HG03457 (cell line): ENCODE measurements around the gene TMEM267.
"Not testable (repeated sequence)": the region's sequence is repeated elsewhere in the genome, so short reads cannot be mapped to it uniquely, and the experiment has no call there.

ENCODE experiments used
- ATAC-seq: cut with Tn5 transposase; IDR thresholded peaks from one replicate; pipeline ENCODE4 v1.9.1; 2021; ENCODE audit warnings: moderate number of reproducible peaks; ENCODE audit not compliant: unreplicated experiment

The TMEM267 gene

DNA sequence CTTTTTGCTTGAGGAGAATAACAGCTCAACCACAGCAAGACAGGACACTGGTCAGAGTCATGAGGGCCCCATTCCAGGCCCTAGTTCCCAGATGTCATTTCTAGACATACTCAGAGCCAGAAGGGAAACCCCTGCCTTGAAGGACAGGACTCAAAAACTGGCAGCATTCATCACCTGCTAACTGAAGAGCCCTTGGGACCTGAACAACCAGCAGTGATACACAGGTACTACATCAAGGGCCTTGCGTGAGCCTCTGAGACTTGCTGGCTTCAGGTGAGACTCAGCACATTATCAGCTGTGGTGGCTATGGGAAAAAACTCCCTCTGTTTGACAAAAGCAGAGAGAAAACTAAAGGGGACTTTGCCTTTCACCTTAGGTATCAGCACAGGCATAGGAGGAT lies 22.6 kb downstream of the TMEM267 start:
- no peak for ATAC-seq

DNA sequence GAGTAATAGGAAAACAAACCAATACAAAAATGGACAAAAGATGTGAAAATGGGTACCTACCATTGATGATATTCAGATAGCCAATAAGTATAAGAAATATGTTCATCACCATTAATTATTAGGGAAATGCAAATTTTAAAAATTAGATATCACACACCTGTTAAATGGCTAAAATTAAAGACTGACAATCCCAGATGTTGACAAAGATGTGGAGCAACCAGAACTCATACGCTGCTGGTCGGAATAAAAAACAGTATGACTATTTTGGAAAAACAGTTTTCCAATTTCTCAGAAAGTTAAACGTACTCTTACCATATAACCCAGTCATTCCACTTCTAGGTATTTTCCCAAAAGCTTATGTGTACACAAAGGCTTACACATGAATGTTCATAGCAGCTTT lies 27.1 kb downstream of the TMEM267 start:
- ATAC-seq: no peak

DNA sequence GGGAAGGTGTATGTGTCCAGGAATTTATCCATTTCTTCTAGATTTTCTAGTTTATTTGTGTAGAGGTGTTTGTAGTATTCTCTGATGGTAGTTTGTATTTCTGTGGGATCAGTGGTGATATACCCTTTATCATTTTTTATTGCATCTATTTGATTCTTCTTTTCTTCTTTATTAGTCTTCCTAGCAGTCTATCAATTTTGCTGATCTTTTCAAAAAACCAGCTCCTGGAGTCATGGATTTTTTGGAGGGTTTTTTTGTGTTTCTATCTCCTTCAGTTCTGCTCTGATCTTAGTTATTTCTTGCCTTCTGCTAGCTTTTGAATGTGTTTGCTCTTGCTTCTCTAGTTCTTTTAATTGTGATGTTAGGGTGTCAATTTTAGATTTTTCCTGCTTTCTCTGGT lies 42.1 kb downstream of the TMEM267 start:
- not testable (repeated sequence) for ATAC-seq

DNA sequence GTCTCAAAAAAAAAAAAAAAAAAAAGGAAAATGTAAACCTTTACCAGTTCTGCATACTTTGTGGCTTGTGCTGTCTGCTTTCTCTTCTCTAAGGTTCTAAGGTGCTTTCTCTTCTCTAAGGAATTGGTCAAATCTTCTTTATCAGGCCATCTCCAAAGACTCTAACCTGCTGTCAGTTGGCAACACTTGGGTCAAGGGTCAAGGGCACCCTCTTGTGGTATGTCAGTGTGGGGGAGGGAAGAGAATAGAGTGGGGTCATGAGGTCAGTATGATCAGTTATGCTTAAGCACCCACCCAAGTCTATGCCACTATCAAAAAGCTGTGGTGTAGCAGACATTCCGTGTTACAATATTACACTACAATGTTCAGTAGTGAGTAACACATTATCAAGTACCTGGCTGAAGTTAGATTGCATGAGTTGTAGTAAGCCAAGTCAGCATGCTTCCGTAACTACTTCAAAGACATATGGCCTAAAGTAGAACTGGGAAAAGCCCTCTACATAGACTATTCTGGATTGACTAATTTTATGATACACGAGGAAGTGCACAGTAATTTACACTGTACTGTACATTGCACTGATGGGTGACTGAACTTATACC lies 46.5 kb downstream of the TMEM267 start:
- ATAC-seq: no peak

DNA sequence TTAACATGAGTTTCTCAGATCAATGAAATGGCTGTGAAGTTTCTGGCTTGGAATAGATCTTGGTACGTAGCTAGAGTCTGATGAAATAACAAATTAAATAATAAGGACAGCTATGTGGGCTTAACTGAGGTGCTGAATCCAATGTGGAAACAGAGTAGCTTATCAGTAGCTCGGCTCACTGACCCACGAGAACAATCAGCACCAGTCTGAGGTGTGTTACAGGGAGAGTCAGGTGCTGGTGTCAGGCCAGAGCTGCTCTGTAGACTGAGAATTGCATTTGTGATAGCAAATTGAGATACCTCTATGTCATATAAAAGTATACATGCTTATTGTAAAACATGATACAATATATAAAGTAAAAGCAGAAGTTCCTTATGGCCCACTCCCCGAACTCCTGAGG lies 50.3 kb downstream of the TMEM267 start:
- ATAC-seq: no peak

DNA sequence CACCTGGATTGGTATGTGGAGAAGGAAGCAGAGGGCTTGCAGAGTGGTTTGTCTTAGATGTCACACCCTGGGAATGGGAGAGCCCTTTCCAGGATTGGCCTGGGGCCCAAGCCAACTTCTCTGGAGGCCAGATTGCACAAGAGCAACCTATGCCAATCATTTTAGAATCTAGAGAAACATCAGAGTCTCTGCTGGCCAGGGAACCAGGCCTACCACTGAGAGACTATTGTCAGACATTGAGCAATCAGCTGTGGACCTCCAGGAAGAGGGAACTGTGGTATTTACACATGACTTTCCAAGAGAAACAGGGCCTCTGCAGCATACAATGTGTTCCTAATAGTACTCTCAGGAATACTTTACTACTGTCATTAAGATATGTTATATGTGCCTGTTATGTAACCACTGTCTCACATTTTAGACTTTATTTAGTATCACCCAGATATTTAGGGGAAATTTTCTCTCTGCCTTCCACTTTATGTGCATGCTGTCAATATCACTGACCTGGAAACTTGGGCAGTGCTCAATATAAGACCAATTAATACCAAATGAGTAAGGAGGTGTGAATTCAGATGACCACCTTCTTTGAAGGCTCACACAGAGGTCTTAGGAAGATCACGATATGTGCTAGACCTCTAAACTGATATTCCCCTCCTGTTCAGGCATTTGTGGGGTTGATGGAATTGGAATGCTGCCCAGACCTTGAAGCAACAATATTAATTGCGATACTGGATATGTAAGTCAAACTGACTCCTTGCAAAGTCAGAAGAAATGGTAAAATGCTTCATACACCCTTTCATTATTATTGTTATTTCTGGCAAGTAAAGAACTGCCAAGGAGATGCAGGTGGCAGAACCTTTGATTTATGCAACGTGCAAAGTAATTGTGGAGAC lies 50.9 kb downstream of the TMEM267 start:
- ATAC-seq: no peak

DNA sequence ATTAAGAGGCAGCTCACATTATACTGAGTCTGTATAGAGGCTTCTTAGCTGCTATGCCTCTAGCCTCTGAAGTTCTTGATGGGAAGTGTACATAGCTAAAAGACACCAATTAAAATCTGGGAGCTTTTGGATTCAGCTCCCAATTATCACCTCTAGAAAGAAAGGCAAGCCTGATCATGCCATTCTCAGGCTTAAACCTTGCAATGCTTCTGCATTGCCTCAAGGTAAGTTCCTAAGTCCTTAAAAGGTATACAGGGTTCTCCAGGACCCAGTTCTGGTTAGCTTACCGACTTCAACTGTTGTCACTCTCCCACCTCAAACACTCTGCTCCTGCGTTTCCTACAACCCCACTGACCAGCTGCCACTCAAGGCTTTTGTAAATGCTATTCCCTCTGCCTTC lies 54.0 kb downstream of the TMEM267 start:
- ATAC-seq: no peak

DNA sequence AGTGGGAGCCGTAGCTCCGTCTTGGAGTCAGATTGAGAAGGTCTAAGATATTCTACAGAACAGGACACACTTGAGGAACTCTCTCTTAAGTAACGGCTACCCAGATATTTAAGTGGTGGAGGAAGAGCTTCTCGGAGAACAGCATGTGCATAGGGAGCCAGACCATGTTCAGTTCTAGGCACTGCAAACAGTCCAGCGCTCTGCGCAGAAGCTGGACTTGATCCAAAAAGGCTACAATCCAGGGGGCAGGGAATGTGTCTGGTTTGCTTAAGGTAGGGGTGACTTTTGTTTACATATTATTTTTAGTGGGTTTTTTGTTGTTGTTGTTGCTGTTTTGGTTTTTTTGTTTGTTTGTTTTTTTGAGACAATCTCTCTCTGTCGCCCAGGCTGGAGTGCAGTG lies 54.6 kb downstream of the TMEM267 start:
- ATAC-seq: no peak

DNA sequence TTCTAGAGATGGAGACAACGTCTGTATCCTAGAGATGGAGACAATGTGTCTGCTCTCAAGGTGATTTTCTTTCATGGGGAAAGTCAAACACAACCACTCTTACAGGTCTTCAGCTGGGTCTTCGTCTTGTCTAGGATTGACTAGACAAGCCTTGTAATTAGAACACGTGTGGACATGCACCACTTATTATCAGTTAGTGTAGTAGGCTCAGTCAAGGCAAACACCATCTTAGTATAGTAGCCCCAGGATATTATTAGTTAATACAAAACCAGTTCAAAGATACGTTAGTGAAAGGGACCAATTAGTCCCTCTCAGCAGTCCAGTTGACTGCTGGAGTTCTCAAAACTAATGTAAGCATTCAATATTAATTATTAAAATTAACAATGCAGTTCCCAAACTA lies 56.4 kb downstream of the TMEM267 start:
- no peak for ATAC-seq

DNA sequence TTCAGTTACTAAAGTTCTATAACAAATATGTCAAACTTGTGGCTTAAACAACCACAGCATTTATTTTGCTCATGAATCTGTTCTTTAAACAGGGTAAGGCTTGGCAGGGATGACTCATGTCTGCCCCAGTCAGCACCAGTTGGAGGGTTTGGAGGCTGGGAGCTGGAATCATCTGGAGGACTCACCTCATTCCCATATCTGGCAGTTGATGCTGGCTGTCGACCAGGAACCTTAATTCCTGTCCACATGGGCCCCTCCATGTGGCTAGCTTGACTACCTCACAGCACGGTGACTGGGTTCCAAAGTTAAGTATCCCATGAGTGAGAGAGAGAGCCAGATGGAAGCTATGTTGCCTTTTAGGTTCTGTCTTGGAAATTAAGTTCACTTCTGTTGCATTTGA lies 57.7 kb downstream of the TMEM267 start:
- no peak for ATAC-seq

DNA sequence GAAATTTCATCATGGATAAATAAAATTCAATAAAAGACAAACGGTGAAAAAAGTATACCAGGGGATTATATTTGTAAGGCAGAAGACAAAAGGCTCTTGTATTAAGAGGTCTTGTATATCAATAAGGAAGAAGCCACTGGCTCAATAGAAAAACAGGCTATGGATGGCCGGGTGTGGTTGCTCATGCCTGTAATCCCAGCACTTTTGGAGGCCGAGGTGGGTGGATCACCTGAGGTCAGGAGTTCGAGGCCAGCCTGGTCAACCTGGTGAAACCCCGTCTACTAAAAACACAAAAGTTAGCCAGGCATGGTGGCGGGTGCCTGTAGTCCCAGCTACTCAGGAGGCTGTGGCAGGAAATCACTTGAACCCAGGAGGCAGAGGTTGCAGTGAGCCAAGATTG lies 60.6 kb downstream of the TMEM267 start:
- not testable (repeated sequence) for ATAC-seq

DNA sequence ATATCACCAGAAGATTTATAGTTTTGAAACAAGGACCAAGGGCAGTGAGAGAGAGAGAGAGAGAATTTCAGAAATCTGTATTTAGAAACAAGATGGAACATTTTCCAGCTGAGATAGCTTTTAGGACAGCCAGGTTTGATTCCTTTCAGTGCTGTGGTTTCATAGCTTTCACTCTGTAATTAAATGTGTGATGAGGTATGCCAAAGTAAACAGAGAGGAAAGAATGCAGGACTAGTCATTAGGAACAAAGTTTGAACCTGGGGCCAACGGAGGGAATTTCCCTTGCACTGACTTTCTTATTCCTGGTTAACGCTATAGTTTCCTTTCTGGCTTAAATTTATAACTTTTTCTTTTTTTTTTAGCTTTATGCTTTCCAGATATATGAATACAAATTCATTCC lies 61.5 kb downstream of the TMEM267 start:
- ATAC-seq: no peak

DNA sequence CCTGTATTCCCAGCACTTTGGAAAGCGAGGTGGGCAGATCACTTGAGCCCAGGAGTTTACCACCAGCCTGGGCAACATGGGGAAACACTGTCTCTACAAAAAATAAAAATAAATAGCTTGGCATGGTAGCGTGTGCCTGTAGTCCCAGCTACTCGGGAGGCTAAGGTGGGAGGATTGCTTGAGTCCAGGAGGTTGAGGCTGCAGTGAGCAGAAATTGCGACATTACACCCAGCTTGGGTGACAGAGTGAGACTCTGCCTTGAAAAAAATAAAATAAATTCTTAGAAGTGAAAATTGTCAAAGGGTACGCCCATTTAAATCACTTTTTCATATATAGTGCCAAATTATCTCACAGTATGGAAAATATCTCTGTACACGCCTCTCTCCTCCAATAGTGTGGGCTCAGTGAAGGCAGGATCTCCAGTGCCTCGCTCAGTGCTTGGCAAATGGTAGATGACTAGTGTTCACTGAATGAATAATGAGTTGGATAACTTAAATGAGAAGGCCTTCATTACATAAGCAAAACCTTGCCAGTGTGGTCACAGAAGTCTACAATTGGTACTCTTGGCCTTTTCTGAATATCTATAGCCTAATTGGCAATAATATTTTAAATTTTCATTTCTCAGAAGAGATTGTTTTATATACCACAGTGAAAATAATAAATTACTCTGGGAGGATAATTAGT lies 62.1 kb downstream of the TMEM267 start:
- no peak for ATAC-seq

DNA sequence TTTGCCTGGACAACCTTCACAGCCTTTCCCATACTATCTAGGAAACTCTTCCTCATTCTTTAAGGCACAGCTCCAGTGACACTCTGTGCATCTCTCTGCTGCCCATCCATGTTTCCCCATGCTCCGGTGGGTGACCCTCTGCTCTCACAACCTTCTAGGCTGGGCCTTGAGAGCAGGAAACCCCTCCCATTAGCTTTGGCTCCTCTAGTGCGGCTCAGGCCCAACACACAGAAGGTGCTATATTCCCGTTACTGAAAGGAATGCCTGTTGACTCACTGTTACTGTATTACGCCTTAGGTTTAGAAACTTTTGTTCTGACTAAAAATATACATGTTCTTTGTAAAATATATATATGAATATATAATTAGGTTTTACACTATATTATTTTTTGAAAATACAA lies 63.4 kb downstream of the TMEM267 start:
- no peak for ATAC-seq

DNA sequence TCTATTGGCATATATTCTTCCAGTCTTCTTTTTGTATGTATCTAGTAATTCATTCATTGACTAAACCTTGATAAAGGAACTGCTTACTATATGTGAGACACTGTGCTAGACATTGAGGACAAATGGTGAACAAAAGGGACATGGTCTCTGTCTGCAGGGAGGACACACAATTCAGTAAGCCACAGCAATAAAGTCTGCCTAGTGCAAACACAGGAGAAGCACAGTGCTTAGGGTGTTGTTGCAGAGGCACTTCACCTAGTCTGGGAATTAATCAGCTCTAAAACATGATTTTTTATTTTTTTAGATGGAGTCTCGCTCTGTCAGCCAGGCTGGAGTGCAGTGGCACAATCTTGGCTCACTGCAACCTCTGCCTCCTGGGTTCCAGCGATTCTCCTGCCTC lies 65.1 kb downstream of the TMEM267 start:
- no peak for ATAC-seq

DNA sequence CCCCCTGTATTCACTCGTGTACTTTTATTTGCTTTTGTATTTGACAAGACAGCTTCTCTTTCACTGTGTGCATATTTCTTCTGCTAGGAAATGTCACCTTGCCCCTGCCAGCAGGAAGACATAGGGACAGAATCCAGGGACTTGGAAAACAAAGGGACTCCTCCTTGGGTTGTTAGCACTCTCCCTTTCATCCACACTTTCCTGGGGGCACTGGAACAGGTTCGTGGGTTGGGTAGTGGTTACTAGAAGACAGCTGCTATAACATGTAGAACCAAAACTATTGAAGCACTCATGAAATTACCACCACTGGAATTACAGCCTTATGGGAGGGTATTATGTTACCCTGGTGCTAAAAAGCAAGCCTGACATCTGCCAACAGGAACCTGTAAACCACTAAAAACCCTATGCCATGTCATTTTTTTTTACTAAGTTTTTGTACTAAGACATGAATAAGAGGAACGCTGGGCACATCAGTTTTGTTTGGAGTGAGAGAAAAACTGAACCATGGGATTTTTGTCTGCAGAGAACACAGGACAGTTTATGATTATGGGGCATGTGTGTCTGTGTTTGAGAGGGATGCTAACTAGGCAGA lies 66.8 kb downstream of the TMEM267 start:
- no peak for ATAC-seq

DNA sequence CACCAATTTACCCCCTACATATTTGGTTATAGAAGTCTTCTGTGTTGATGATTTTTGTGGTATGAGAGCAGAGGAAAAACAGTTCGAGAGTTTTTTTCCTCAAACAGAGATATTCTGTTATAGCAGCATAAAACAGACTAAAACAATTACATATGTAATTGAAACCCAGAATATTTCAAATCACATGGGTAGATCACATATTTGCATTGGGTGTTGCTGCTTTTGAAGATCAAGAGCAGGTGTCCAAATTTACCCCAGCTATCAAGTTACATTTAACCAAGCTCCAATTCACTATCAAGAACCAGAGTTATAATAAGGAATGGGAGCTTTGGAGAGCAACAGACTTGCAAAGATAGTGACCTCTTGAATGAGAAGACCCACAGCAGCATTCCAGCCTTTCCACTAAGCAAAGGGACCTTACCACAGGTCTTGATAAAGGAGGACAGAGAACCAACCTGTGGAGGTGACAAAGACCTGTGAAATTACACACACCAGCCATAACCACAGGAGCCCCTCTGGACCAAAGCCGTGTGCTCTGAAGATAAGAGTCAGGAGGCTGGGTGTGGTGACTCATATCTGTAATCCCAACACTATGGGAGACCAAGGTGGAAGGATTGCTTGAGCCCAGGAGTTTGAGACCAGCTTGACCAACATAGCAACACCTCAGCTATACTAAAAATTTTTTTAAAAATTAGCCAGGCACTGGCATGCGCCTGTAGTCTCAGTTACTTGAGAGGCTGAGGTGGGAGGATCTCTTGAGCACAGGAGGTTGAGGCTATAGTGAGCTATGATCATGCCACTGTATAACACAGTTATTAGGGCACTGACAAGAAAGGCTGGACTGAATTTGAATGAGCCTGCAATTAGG lies 67.5 kb downstream of the TMEM267 start:
- no peak for ATAC-seq

DNA sequence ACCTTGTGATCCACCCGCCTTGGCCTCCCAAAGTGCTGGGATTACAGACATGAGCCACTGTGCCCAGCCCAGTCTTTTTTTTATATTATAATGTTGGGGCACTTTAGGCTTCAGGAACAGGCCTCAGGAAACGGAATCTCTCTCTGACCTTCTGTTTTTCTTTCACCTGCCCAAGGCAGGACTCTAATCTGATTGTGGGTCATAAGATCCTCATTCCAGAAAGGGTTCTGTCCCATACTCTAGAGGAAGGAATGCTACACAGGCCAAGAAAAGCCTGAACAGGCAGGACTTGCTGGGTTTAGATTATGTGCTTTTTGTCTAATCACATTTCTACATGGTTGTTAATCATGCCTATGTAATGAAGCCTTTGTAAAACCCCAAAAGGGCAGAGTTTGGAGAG lies 69.7 kb downstream of the TMEM267 start:
- ATAC-seq: no peak

DNA sequence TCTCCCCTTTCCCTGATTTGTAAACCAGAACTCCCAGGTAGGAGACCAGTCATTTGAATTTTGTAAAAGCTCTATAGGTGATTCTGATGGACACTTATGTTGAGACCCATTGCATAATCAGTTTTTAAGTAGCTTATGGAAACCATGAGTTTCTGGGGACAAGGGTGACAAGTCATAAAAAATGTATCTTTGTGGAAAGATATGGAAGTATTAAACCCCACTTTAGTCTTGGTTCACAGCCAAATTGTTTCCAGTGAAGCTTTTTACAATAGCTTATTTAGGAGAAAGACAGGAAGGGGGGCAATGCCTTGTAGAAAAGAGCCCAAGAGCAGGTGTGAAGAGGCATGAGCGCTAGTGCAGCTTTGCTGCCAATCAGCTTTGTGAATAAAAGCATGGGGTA lies 71.0 kb downstream of the TMEM267 start:
- ATAC-seq: no peak

DNA sequence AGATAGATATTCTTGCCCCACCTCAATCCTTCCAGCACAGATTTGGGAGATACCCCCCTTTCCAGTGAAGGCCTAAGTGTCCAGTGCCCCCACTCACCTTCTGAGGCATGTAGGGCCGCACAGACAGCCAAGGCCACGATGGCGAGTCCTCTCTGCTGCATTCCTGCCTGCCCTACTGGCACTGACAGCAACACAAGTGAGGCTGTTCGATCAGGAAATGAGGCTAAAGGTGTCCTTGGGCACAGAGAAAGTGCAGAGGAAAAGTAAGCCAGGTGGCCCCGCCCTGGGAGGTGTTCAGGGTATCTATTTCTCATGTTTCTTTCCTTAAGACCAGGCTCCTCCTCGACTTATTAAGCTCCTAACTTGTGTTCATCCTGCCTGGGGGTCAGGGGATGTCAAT lies 71.5 kb downstream of the TMEM267 start, which contains the start of gene CCL28:
Gene CCL28, minus strand, starts transcription at position 236 of the 400 bp plus-strand sequence. Its CDS starts 75 bp downstream, at position 161.
- ATAC-seq: no peak

DNA sequence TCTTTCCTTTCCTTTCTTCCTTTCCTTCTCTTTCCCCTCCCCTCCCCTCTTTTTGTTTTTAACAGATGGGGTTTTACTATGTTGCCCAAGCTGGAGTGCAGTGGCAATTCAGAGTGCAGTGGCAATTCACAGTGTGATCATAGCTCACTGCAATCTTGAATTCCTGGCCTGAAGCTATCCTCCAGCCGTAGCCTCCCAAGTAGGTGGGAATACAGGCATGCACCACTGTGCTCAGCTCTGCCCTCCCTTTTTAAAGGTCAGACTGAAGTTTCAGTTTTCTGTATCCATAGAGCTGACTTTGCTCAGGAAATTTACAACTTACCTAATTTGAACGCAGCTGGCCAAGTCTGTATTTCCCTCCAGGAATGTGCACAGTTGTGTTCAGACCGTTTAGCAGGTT lies 72.2 kb downstream of the TMEM267 start:
- no peak for ATAC-seq
